Ramos (cell line): Measurements from ENCODE around the gene MLN.

Experiments used
- in situ Hi-C: fragments of 300-500 bp; cut with MboI; formaldehyde crosslinking; loops from one replicate; pipeline ENCODE4 v1.14.3; 2022; ENCODE audit warnings: low sequenced_read_pairs; ENCODE audit not compliant: unreplicated experiment

The MLN gene

GRCh38 chr6:33759887-33760629 lies 43.7 kb downstream of the MLN start:
- in situ Hi-C loops: no loop called here

- in situ Hi-C loops: no loop called here
Measured at GRCh38 chr6:33758815-33759216, 45.0 kb downstream of the MLN start.

GRCh38 chr6:33757906-33758305 lies 45.9 kb downstream of the MLN start:
- in situ Hi-C loops: no loop called here

- in situ Hi-C loops: no loop called here
Measured at GRCh38 chr6:33757113-33757512, 46.7 kb downstream of the MLN start.

GRCh38 chr6:33756211-33756954 lies 47.4 kb downstream of the MLN start:
- in situ Hi-C loops: no loop called here

GRCh38 chr6:33755070-33755869 lies 48.5 kb downstream of the MLN start:
- in situ Hi-C loops: no loop called here

- in situ Hi-C loops: no loop called here
Measured at GRCh38 chr6:33754222-33754621, 49.6 kb downstream of the MLN start.

GRCh38 chr6:33752646-33753015 lies 51.2 kb downstream of the MLN start:
- in situ Hi-C loops: no loop called here

- in situ Hi-C loops: no loop called here
Measured at GRCh38 chr6:33751771-33752645, 51.8 kb downstream of the MLN start.

- in situ Hi-C loops: no loop called here
Measured at GRCh38 chr6:33750244-33750991, 53.4 kb downstream of the MLN start.

- in situ Hi-C loops: no loop called here
Measured at GRCh38 chr6:33749401-33749800, 54.4 kb downstream of the MLN start.

- in situ Hi-C loops: no loop called here
Measured at GRCh38 chr6:33748841-33749240, 55.0 kb downstream of the MLN start.

- in situ Hi-C loops: no loop called here
Measured at GRCh38 chr6:33747823-33748222, 56.0 kb downstream of the MLN start.

GRCh38 chr6:33746651-33747100 lies 57.1 kb downstream of the MLN start, which contains the start of gene IP6K3:
TSS of gene IP6K3 (minus strand) at chr6:33746905. CDS start at chr6:33735476, 11,429 bp downstream.
- in situ Hi-C loops: no loop called here

GRCh38 chr6:33746036-33746600 lies 57.7 kb downstream of the MLN start:
- in situ Hi-C loops: no loop called here

GRCh38 chr6:33745548-33745947 lies 58.3 kb downstream of the MLN start:
- in situ Hi-C loops: no loop called here

- in situ Hi-C loops: no loop called here
Measured at GRCh38 chr6:33744895-33745546, 58.8 kb downstream of the MLN start.
